Activated CD8-positive, alpha-beta T cell treated with anti-CD3 and anti-CD28 coated beads for 36 hours (primary cell): Measurements from ENCODE around the gene U2AF2. TPM values are rescaled to one million over a fixed set of nuclear protein-coding genes. Genes with fewer than 3 reads are reported as not detected.

ENCODE experiments used
- ATAC-seq: fragments of 200-7000 bp; cut with Tn5 transposase; one replicate; pipeline ENCODE4 v1.10.0; 2021; ENCODE audit warnings: mild to moderate bottlenecking, moderate library complexity
- CTCF ChIA-PET: fragments of 350-600 bp; sonication (Branson Sonifier 250); formaldehyde crosslinking; loops from one replicate; lab custom pipeline; 2021; ENCODE audit warnings: antibody characterized with exemption; lab: Charles Lee
- POLR2A ChIA-PET: fragments of 350-600 bp; sonication (Branson Sonifier 250); formaldehyde crosslinking; loops from one replicate; lab custom pipeline; 2021; ENCODE audit warnings: antibody characterized with exemption; lab: Charles Lee
- DNase-seq: peaks from one replicate; pipeline ENCODE4 v3.0.0-alpha.2; 2020
- H3K27ac Mint-ChIP-seq: one replicate; pipeline ENCODE4 v1.8.0; 2021; ENCODE audit warnings: mild to moderate bottlenecking, mixed read lengths
- H3K27me3 Mint-ChIP-seq: one replicate; pipeline ENCODE4 v1.8.0; 2021; ENCODE audit warnings: mixed read lengths
- H3K36me3 Mint-ChIP-seq: one replicate; pipeline ENCODE4 v1.8.0; 2021; ENCODE audit warnings: low read depth, mixed read lengths
- H3K4me1 Mint-ChIP-seq: one replicate; pipeline ENCODE4 v1.8.0; 2021; ENCODE audit warnings: low read depth, mixed read lengths
- H3K4me3 Mint-ChIP-seq: one replicate; pipeline ENCODE4 v1.8.0; 2021; ENCODE audit warnings: mild to moderate bottlenecking, moderate library complexity, mixed read lengths
- H3K9me3 Mint-ChIP-seq: one replicate; pipeline ENCODE4 v1.8.0; 2021; ENCODE audit warnings: mixed read lengths
- CTCF ChIP-seq: fragments of 200-600 bp; IDR thresholded peaks from one replicate; pipeline ENCODE4 v1.8.0; 2022; ENCODE audit warnings: antibody characterized with exemption, mild to moderate bottlenecking
- intact Hi-C: fragments of 100-400 bp; cut with micrococcal nuclease; formaldehyde crosslinking; loops from one replicate; pipeline ENCODE4 v1.10.0; 2022
- total RNA-seq, 2 experiments: library from RNA; stranded (reverse); gene quantifications; one replicate each; pipeline ENCODE4 v1.2.3, GENCODE V29; 2021

The U2AF2 gene
- total RNA-seq, 2 experiments from 2014 or later = 304 to 306 TPM

DNA sequence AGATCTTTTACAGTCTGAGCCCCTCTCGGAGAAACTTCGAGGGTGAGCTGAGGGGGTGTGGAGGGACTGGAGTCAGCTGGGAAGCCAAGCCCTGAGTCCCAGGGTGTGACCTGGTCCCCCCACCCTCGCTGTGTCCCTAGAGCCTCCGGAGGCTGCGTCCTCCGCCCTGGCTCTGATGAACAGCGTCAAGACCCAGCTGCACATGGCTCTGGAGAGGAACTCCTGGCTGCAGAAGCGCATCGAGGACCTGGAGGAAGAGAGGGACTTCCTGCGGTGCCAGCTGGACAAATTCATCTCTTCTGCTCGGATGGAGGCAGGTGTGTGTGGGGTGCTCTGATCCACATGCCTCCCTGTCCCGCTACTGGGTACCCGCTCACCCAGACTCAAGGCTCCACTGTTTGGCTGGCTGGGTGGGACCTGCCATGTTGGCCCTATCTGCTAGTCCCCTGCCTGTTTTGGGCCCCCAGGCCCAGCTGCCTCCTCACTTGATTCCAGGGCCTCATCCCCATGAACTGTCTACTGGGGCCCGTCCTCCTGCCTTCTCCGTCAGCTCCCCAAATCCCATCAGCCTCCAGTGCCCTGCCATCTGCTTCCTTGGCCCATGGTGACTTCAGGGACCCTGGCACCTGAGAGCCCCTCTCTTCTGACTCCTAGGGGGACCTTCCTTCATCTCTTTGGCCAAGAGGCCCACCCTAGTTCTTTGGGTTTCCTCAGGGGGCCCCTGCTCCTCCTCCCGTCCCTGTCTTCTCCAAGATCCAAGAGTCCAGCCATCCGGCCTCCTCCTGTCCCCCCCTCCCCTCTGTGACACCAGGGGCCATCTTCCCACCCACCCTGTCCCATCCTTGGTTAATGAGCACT, 5.3 kb upstream of the U2AF2 start:
- CTCF ChIA-PET = interaction anchor here (1.3 to 5.2 kb wide), 4 partner anchors 10 to 133 kb away, joined by 3 to 36 read pairs (median 10); no protein-coding TSS in a partner anchor

GRCh38 chr19:55650126-55650557, 4.7 kb upstream of the U2AF2 start:
- Mint-ChIP-seq H3K4me1 (peaks cover 46% of the 10 kb centered on the region), H3K27me3 (no peaks in the 10 kb centered on the region), H3K27ac (peak overlapping the region; percentile 82), H3K9me3 (no peaks in the 10 kb centered on the region), H3K36me3 (peaks cover 29% of the 10 kb centered on the region), H3K4me3 (peak overlapping the region; percentile 74)
- no peak for ATAC-seq
- intact Hi-C loops = loop anchor here (10.0 kb wide), 1 partner anchor 395 kb away; the partner anchor contains the start of gene PPP6R1
- DNase-seq = peak; percentile 81
- ChIA-PET CTCF (interaction anchor here (1.3 to 5.2 kb wide), 3 partner anchors 10 to 134 kb away, joined by 3 to 36 read pairs (median 6); no protein-coding TSS in a partner anchor), POLR2A (interaction anchor here (1.3 to 1.8 kb wide), 2 partner anchors 10 to 17 kb away, joined by 4 read pairs; no protein-coding TSS in a partner anchor)
- no peak for TF ChIP-seq CTCF

More for the DNA sequence above, 5.3 kb upstream of the U2AF2 start:
- no peak for TF ChIP-seq CTCF
- Mint-ChIP-seq H3K9me3 (no peaks in the 10 kb centered on the region), H3K36me3 (peaks cover 35% of the 10 kb centered on the region), H3K4me1 (peaks cover 50% of the 10 kb centered on the region), H3K27ac (peak overlapping the region; percentile 82), H3K27me3 (no peaks in the 10 kb centered on the region), H3K4me3 (peak overlapping the region; percentile 74)
- intact Hi-C loops = loop anchor here (10.0 kb wide), 1 partner anchor 395 kb away; the partner anchor contains the start of gene PPP6R1
- DNase-seq (no peak), ATAC-seq (no peak)
- POLR2A ChIA-PET = interaction anchor here (1.3 to 1.8 kb wide), 2 partner anchors 10 to 18 kb away, joined by 4 read pairs; no protein-coding TSS in a partner anchor

DNA sequence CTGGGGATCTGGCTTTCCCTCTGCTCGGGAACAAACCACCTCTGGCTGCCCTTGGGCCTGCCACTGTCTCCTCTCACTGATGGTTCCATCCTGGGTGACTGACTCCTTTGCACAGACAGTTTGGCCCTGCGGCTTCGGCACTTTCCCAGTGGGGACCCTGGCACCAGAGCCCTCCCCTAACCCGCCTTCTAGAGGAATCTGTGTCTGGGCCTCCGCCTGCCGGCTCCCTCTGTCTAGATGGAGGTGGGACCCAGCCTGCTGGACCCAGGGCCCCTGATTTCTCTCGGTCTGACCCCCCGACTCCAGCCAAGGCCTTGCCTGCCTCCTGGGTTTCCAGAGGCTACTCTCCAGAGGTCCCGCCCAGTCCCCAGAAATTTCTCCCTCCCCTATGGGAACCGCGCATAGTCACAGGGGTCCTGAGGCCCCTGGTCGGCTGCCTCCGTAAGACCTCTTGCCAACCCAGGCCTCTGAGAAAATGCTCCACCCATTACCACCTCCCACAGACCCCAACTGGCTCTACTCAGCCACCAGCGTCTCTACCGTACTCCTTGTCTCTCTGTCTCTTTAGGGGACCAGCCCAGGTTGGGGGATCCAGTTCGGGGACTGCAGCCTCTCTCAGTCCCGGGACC, 4.1 kb upstream of the U2AF2 start:
- H3K36me3 Mint-ChIP-seq = peaks cover 28% of the 10 kb centered on the region
- CTCF ChIA-PET = interaction anchor here (1.3 to 5.2 kb wide), 2 partner anchors 18 to 134 kb away, joined by 3 to 36 read pairs; no protein-coding TSS in a partner anchor
- ATAC-seq = no peak
- POLR2A ChIA-PET = no interaction called here
- peak overlapping the region; percentile 74 for H3K4me3 Mint-ChIP-seq
- peaks cover 40% of the 10 kb centered on the region for H3K4me1 Mint-ChIP-seq
- H3K9me3 Mint-ChIP-seq = no peaks in the 10 kb centered on the region
- intact Hi-C loops = loop anchor here (10.0 kb wide), 1 partner anchor 396 kb away; the partner anchor contains the start of gene PPP6R1
- no peak for DNase-seq
- peak overlapping the region; percentile 82 for H3K27ac Mint-ChIP-seq
- no peak for TF ChIP-seq CTCF
- no peaks in the 10 kb centered on the region for H3K27me3 Mint-ChIP-seq

- H3K27ac Mint-ChIP-seq = no peak overlapping the region
- H3K27me3 Mint-ChIP-seq = no peaks in the 10 kb centered on the region
- POLR2A ChIA-PET = no interaction called here
- H3K4me1 Mint-ChIP-seq = peaks cover 40% of the 10 kb centered on the region
- CTCF ChIA-PET = no interaction called here
- intact Hi-C loops = loop anchor here (10.0 kb wide), 1 partner anchor 396 kb away; the partner anchor contains the start of gene PPP6R1
- H3K4me3 Mint-ChIP-seq = no peak overlapping the region
- ATAC-seq (no peak), DNase-seq (no peak)
- TF ChIP-seq CTCF = no peak
- H3K9me3 Mint-ChIP-seq = no peaks in the 10 kb centered on the region
- H3K36me3 Mint-ChIP-seq = peaks cover 32% of the 10 kb centered on the region
These were observed 3.6 kb upstream of the U2AF2 start for GRCh38 chr19:55651236-55651635.
